OCI-LY3 (cell line): ENCODE results near the gene DPP6.

ENCODE experiments used
- H2AFZ ChIP-seq: fragments of 200-600, 300-600 bp; shearing (Covaris generic); 2 replicates; pipeline ENCODE4 v1.6.0; 2014; ENCODE audit warnings: antibody characterized with exemption, low read depth, low read length
- H3K27ac ChIP-seq: fragments of 200-600, 300-600 bp; sonication (generic); 2 replicates; pipeline ENCODE4 v1.5.1; 2014; ENCODE audit warnings: mild to moderate bottlenecking, low read length, moderate library complexity, mixed read lengths
- H3K27me3 ChIP-seq: fragments of 200-600, 300-600 bp; sonication (generic); 2 replicates; pipeline ENCODE4 v1.6.1; 2014; ENCODE audit warnings: low read depth, low read length, mixed read lengths
- H3K36me3 ChIP-seq: fragments of 200-600, 300-600 bp; sonication (generic); replicated peaks from 2 replicates; pipeline ENCODE3; 2014; ENCODE audit warnings: low read depth, low read length, mixed read lengths
- H3K4me1 ChIP-seq: fragments of 300-600, 200-600 bp; sonication (generic); 2 replicates; pipeline ENCODE4 v1.6.1; 2014; ENCODE audit warnings: low read length, mixed read lengths
- H3K4me2 ChIP-seq: fragments of 200-600, 300-600 bp; sonication (generic); 2 replicates; pipeline ENCODE4 v1.6.1; 2014; ENCODE audit warnings: low read length, mixed read lengths
- H3K4me3 ChIP-seq: fragments of 300-600, 200-600 bp; sonication (generic); 2 replicates; pipeline ENCODE4 v1.5.1; 2014; ENCODE audit warnings: antibody characterized with exemption, mild to moderate bottlenecking, low read length, moderate library complexity
- H3K79me2 ChIP-seq: fragments of 300-600, 200-600 bp; shearing (Covaris generic); 2 replicates; pipeline ENCODE4 v1.6.1; 2014; ENCODE audit warnings: mild to moderate bottlenecking, low read length, mixed read lengths
- H3K9ac ChIP-seq: fragments of 300-600, 200-600 bp; shearing (Covaris generic); 2 replicates; pipeline ENCODE4 v1.6.0; 2014; ENCODE audit warnings: mild to moderate bottlenecking, low read length, moderate library complexity
- H3K9me3 ChIP-seq: fragments of 200-600, 300-600 bp; shearing (Covaris generic); 2 replicates; pipeline ENCODE4 v1.6.1; 2014; ENCODE audit warnings: low read length, mixed read lengths; ENCODE audit not compliant: insufficient read depth
- H4K20me1 ChIP-seq: fragments of 200-600, 300-600 bp; sonication (generic); 2 replicates; pipeline ENCODE4 v1.6.1; 2016; ENCODE audit warnings: low read length, mixed read lengths; ENCODE audit not compliant: insufficient read depth
- EZH2phosphoT487 ChIP-seq: fragments of 200-600 bp; shearing (Covaris generic); IDR thresholded peaks from 2 replicates; pipeline ENCODE4 v1.6.1; 2018; ENCODE audit warnings: antibody characterized with exemption, mixed run types, low read depth
- TF ChIP-seq, protein P1 (sequence below): fragments of 200-600, 300-600 bp; sonication (generic); IDR thresholded peaks from 2 replicates; pipeline ENCODE4 v1.5.1; 2014; ENCODE audit warnings: antibody characterized with exemption, low read length, low read depth

DPP6 gene

DNA sequence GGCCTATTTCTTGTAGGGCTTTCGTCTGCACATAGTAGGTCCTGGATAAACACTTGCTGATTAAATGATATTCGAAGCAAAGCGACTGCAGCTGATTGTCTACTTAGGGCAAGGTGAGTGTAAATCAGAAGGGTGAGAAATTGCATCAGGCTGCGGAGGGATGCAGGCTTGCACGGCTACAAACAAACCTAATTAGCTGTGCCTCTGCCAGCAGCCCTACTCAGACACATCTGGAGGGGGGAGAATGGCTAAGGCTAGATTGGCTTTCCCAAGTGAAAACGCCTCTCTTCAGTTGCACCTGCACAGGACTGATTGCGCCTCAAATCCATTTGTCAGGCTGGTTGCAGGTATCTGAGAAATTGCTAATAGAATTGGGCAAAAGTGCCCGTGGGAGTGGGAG, 247.5 kb downstream of the DPP6 start:
- Histone ChIP-seq H3K4me3 (no peak overlapping the region), H3K36me3 (no peaks in the 10 kb centered on the region), H4K20me1 (no peaks in the 10 kb centered on the region), H2AFZ (no peak overlapping the region), H3K27ac (no peak overlapping the region), H3K9me3 (no peaks in the 10 kb centered on the region), H3K79me2 (no peaks in the 10 kb centered on the region), H3K27me3 (no peaks in the 10 kb centered on the region), H3K4me2 (no peak overlapping the region), H3K9ac (no peak overlapping the region), H3K4me1 (no peaks in the 10 kb centered on the region)
- TF ChIP-seq EZH2phosphoT487: no peak
- TF ChIP-seq, protein P1, sequence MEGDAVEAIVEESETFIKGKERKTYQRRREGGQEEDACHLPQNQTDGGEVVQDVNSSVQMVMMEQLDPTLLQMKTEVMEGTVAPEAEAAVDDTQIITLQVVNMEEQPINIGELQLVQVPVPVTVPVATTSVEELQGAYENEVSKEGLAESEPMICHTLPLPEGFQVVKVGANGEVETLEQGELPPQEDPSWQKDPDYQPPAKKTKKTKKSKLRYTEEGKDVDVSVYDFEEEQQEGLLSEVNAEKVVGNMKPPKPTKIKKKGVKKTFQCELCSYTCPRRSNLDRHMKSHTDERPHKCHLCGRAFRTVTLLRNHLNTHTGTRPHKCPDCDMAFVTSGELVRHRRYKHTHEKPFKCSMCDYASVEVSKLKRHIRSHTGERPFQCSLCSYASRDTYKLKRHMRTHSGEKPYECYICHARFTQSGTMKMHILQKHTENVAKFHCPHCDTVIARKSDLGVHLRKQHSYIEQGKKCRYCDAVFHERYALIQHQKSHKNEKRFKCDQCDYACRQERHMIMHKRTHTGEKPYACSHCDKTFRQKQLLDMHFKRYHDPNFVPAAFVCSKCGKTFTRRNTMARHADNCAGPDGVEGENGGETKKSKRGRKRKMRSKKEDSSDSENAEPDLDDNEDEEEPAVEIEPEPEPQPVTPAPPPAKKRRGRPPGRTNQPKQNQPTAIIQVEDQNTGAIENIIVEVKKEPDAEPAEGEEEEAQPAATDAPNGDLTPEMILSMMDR: no peak

DNA sequence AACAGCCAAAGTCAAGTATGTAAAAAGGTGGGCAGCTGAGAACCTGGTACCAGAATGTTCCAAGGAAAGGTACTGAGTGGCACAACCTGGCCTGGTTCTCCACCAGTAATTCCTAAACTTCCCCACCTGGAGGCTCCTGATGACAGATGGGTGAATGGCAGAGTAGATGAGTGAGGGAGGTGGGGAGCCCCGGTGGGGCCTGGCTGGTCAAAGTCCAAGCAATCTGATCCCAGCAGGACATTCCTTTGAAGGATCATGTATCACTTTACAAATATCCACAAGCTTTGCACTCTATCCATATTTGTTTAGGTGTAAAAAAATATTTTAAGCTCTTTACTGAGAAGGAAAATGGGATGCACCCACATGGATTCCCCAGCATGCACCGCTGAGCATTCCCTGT, 250.2 kb downstream of the DPP6 start:
- Histone ChIP-seq H3K27ac (no peak overlapping the region), H3K9me3 (no peaks in the 10 kb centered on the region), H3K4me2 (no peak overlapping the region), H3K4me3 (no peak overlapping the region), H2AFZ (no peak overlapping the region), H3K27me3 (no peaks in the 10 kb centered on the region), H3K36me3 (no peaks in the 10 kb centered on the region), H4K20me1 (no peaks in the 10 kb centered on the region), H3K79me2 (no peaks in the 10 kb centered on the region), H3K9ac (no peak overlapping the region), H3K4me1 (no peaks in the 10 kb centered on the region)
- TF ChIP-seq, protein P1: no peak
- no peak for TF ChIP-seq EZH2phosphoT487

DNA sequence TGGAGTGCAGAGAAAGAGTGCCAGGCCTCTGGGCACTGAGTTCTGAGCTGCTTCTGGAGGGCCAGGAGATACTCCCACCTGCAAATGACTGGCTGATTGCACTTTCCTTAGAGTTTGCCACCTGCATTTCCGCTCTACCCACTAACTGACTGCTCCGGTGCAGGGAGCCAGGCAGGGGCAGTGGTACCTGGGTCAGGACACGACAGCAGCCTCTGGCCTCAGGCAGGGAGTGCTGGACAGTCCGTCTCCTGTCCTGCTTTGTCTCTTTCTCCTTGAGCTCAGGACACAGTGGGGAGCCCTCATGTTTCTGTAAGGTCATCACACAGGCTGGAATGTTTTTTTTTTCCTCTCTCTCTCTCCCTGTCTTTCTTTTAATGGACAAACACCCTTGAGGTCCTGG, 252.0 kb downstream of the DPP6 start:
- no peak overlapping the region for H3K4me2 ChIP-seq
- H3K9ac ChIP-seq: no peak overlapping the region
- no peaks in the 10 kb centered on the region for H3K9me3 ChIP-seq
- no peaks in the 10 kb centered on the region for H3K36me3 ChIP-seq
- H3K79me2 ChIP-seq: no peaks in the 10 kb centered on the region
- H3K27ac ChIP-seq: no peak overlapping the region
- no peaks in the 10 kb centered on the region for H4K20me1 ChIP-seq
- TF ChIP-seq, protein P1: no peak
- no peak for TF ChIP-seq EZH2phosphoT487
- no peak overlapping the region for H2AFZ ChIP-seq
- no peaks in the 10 kb centered on the region for H3K27me3 ChIP-seq
- H3K4me1 ChIP-seq: no peaks in the 10 kb centered on the region
- no peak overlapping the region for H3K4me3 ChIP-seq

DNA sequence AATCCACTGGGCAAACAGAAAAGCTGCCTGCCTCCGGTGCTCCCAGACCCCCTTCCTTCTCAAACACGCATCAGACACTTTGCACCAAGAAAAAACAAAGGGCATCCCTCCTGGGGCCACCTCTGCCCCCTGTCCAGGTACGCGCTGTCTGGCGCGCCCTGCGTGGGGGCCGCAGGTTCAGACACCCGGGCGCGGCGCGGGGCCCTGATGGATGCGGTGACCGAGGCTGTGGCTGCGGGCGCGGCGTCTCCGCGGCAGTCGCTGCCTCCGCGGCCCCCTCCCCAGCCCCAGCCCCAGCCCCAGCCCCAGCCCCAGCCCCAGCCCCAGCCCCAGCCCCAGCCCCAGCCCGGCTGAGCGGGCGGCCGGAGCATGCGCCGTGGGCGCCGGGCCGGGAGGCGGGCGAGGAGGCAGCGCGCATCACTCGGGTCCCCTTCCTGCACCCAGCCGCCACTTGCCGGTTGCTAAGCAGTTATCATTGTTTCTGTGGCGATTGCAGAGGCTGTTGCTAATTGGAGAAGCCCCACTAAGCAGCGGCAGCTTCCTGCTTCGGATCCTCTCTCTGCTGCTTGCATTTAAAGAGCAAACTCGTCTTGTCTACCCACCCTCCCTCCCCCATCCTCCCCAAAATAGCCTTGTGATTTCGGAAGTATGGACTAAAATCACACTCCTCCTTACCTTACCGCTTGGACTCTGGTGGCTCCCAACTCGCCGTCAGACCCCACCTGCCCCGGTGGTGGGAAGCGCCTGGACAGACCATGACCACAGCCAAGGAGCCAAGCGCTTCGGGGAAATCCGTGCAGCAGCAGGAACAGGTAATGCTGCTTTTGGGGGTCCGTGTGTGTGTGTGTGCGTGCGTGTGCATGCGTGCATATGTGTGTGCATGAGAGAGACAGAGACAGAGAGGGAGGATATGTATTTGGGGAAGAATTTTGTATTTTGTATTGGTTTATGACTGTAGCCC, 252.8 kb downstream of the DPP6 start:
- H3K4me3 ChIP-seq: no peak overlapping the region
- H3K4me2 ChIP-seq: no peak overlapping the region
- no peaks in the 10 kb centered on the region for H4K20me1 ChIP-seq
- no peak overlapping the region for H3K9ac ChIP-seq
- no peaks in the 10 kb centered on the region for H3K79me2 ChIP-seq
- H3K27ac ChIP-seq: no peak overlapping the region
- no peaks in the 10 kb centered on the region for H3K36me3 ChIP-seq
- no peaks in the 10 kb centered on the region for H3K27me3 ChIP-seq
- no peaks in the 10 kb centered on the region for H3K4me1 ChIP-seq
- no peak overlapping the region for H2AFZ ChIP-seq
- TF ChIP-seq, protein P1: no peak
- TF ChIP-seq EZH2phosphoT487: no peak
- H3K9me3 ChIP-seq: no peaks in the 10 kb centered on the region
